SU-DHL-6 (cell line): Measurements from ENCODE around the gene DICER1.

Experiments
- CTCF ChIP-seq: fragments of 200-600 bp; sonication (generic); IDR thresholded peaks from one replicate; pipeline ENCODE4 v1.5.1; 2017; ENCODE audit warnings: antibody characterized with exemption, mild to moderate bottlenecking, low read length, moderate library complexity; ENCODE audit not compliant: insufficient read depth, poor library complexity, severe bottlenecking
- EZH2phosphoT487 ChIP-seq: fragments of 200-600 bp; sonication (generic), shearing (Covaris generic); conservative IDR thresholded peaks from 2 replicates; pipeline ENCODE4 v1.6.1; 2018; ENCODE audit warnings: mild to moderate bottlenecking, antibody characterized with exemption, low read length, moderate library complexity, mixed read lengths

- TF ChIP-seq CTCF: no peak
- TF ChIP-seq EZH2phosphoT487: no peak
These were observed 43.1 kb upstream of the DICER1 start for GRCh38 chr14:95200404-95200803.
